Measurements from ENCODE around the gene FAM170B. TPM values are rescaled to one million over a fixed set of nuclear protein-coding genes. Genes with fewer than 3 reads are reported as not detected.

The FAM170B gene
- total RNA-seq, 4 donors from 2014 or later, result not detected

GRCh38 chr10:49174926-49175500 is 41.2 kb upstream of the FAM170B start:
- H3K4me1 ChIP-seq, result peaks cover 0 to 37% (median 17%) of the 10 kb centered on the region in 3 donors
- no peak for TF ChIP-seq POLR2A (IDR thresholded peaks at IDR 0.05)
- TF ChIP-seq CTCF (IDR thresholded peaks at IDR 0.05), result no peak
- H3K9me3 ChIP-seq, result no peaks in the 10 kb centered on the region
- no peak overlapping the region for H3K4me3 ChIP-seq
- H3K27me3 ChIP-seq, result no peaks in the 10 kb centered on the region
- H3K36me3 ChIP-seq, result no peaks in the 10 kb centered on the region
- intact Hi-C loops (cut with DNase I), result no loop called here
- DNase-seq, result no peak
- 66 to 72% methylated on average over 7 to 10 of the region's 10 CpGs for WGBS, 2 donors
- H3K27ac ChIP-seq, result no peak overlapping the region

GRCh38 chr10:49174261-49174925 is 40.6 kb upstream of the FAM170B start:
- Histone ChIP-seq H3K9me3 (no peaks in the 10 kb centered on the region), H3K4me3 (no peak overlapping the region), H3K27me3 (no peaks in the 10 kb centered on the region), H3K4me1 (peaks cover 0 to 37% (median 17%) of the 10 kb centered on the region in 3 donors), H3K27ac (no peak overlapping the region), H3K36me3 (no peaks in the 10 kb centered on the region)
- DNase-seq, result no peak
- 69 to 77% methylated on average over 6 to 15 of the region's 15 CpGs for WGBS, 2 donors
- TF ChIP-seq POLR2A (IDR thresholded peaks at IDR 0.05), result no peak
- no peak for TF ChIP-seq CTCF (IDR thresholded peaks at IDR 0.05)
- intact Hi-C loops (cut with DNase I), result no loop called here

DNA sequence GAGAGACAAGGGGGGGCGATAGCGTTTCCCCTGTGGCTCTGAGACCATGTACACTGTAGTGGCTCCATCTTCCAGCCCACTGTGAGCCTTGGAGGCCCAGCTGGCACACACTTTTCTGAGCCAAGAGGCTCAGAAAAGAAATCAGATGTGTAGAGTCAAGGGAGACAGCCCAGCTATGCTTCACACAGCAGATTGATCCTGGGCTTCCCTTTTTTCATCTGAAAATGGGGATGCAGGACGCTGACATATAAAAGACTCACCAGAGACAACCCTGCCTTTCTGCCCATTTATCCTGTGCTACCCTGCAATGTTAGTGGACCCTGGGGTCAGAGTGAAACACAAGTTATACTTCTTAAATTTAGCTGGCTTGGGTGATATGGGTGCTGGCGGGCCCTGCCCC is 40.0 kb upstream of the FAM170B start:
- intact Hi-C loops (cut with DNase I), result no loop called here
- no peak for DNase-seq

DNA sequence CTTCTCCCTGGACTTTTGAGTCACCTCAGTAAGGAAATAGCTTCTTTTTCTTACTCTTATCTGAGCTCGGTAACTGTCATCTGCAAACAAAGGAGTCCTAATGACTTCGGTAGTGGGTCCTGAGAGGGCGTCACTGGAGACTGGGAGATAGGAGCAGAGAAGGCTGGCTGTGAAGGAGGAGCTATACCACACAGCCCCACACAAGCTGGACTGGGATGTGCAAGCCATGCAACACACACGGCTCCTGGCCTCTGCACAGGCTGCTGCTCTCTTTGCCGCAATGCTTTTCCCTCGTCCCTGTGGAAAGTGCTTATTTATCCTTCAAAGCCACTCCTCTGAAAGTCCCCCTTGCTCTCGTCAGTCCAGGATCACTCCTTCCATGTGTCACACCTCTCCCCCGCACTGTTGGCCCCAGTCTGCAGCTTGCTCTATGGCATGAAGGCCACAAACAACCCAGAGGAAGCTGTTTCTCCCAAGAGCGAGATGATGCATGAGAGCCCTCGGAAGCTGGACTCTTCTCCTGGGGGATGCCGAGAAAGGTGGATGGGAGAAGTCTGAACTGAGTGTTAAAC is 39.5 kb upstream of the FAM170B start:
- intact Hi-C loops (cut with DNase I), result no loop called here
- Histone ChIP-seq H3K4me3 (no peak overlapping the region), H3K36me3 (no peaks in the 10 kb centered on the region), H3K4me1 (peaks cover 0 to 35% (median 16%) of the 10 kb centered on the region in 3 donors), H3K9me3 (no peaks in the 10 kb centered on the region), H3K27me3 (no peaks in the 10 kb centered on the region), H3K27ac (no peak overlapping the region)
- no peak for DNase-seq
- no peak for TF ChIP-seq POLR2A (IDR thresholded peaks at IDR 0.05)
- no peak for TF ChIP-seq CTCF (IDR thresholded peaks at IDR 0.05)
- 86 to 88% methylated on average over 8 to 9 of the region's 11 CpGs for WGBS, 2 donors

More for the DNA sequence above, 40.0 kb upstream of the FAM170B start:
- no peaks in the 10 kb centered on the region for H3K27me3 ChIP-seq
- H3K4me1 ChIP-seq, result peaks cover 0 to 37% (median 17%) of the 10 kb centered on the region in 3 donors
- no peak for TF ChIP-seq CTCF (IDR thresholded peaks at IDR 0.05)
- H3K4me3 ChIP-seq, result no peak overlapping the region
- no peak overlapping the region for H3K27ac ChIP-seq
- 72 to 88% methylated on average over 4 of the region's 4 CpGs for WGBS, 2 donors
- no peaks in the 10 kb centered on the region for H3K36me3 ChIP-seq
- no peaks in the 10 kb centered on the region for H3K9me3 ChIP-seq

- TF ChIP-seq POLR2A (IDR thresholded peaks at IDR 0.05) (no peak), CTCF (IDR thresholded peaks at IDR 0.05) (no peak)
- Histone ChIP-seq H3K36me3 (no peaks in the 10 kb centered on the region), H3K4me3 (no peak overlapping the region), H3K27me3 (no peaks in the 10 kb centered on the region), H3K27ac (no peak overlapping the region), H3K4me1 (peaks cover 0 to 35% (median 11%) of the 10 kb centered on the region in 3 donors), H3K9me3 (no peaks in the 10 kb centered on the region)
- WGBS, 2 donors, result 92 to 100% methylated on average over 1 to 2 of the region's 3 CpGs
- intact Hi-C loops (cut with DNase I), result no loop called here
- no peak for DNase-seq
Observed at GRCh38 chr10:49172777-49173132, 38.9 kb upstream of the FAM170B start.

Data from esophagus squamous epithelium (tissue), 5 donors.